ENCODE results near the gene NT5M. TPM values are rescaled to one million over a fixed set of nuclear protein-coding genes. Genes with fewer than 3 reads are reported as not detected.

NT5M gene
- total and polyA plus RNA-seq, 9 of the 15 experiments (the other 6 are each of a cell fraction or from before 2014, with no cell fraction given) = 0.24 to 10.1 (median 3.4) TPM

- TF ChIP-seq NCOA4 (IDR thresholded peaks at IDR 0.05; ENCODE audit: partially characterized antibody) = no peak
- TF ChIP-seq THRB (CRISPR knock-in tag; conservative IDR thresholded peaks at IDR 0.05) = no peak
- no peak for TF ChIP-seq DACH1 (IDR thresholded peaks at IDR 0.05; ENCODE audit: partially characterized antibody)
Measured at GRCh38 chr17:17347956-17348871, 45.0 kb downstream of the NT5M start (continued).

- CTCF ChIA-PET (ENCODE audit: low intra/inter-chr PET ratio) = no interaction called here
- no peak for TF ChIP-seq ELF2 (CRISPR knock-in tag; IDR thresholded peaks at IDR 0.05)
- no peak for TF ChIP-seq FOXP4 (CRISPR knock-in tag; IDR thresholded peaks at IDR 0.05; ENCODE audit: borderline replicate concordance)
- TF ChIP-seq CEBPB (tag; IDR thresholded peaks at IDR 0.05) = peak; percentile 79
- TF ChIP-seq ZNF165 (CRISPR knock-in tag; IDR thresholded peaks at IDR 0.05; ENCODE audit: borderline replicate concordance) = no peak
- TF ChIP-seq CEBPG (CRISPR knock-in tag; IDR thresholded peaks at IDR 0.05) = peak; percentile 54; the same call in 1 of the 2 replicates
- TF ChIP-seq CEBPG (tag; conservative IDR thresholded peaks at IDR 0.05 in 1 of 2, IDR thresholded peaks at IDR 0.05 in 1 of 2) = peak; percentile 14 to 21; a peak in 1 of 4 replicates
Measured at GRCh38 chr17:17348872-17349723, 45.9 kb downstream of the NT5M start.

More at GRCh38 chr17:17348872-17349723, 45.9 kb downstream of the NT5M start:
- H3K4me1 ChIP-seq (replicated peaks in 1 of 2; ENCODE audit: control insufficient read depth in 2 of 2, insufficient read depth in 2 of 2, low read length in 2 of 2) = peaks cover 7 to 41% of the 10 kb centered on the region in 2 experiments; a peak in 4 of 5 replicates
- POLR2A ChIA-PET = interaction anchor here (0.7 to 0.8 kb wide), 2 partner anchors 45 to 125 kb away, joined by 3 to 4 read pairs; no protein-coding TSS in a partner anchor
- ATAC-seq (no peak), DNase-seq (ENCODE audit: extremely low read depth in 1 of 4, low spot score in 3 of 4) (no peak), FAIRE-seq (no peak)
- no peaks in the 10 kb centered on the region for H3K79me2 ChIP-seq (ENCODE audit: control insufficient read depth, insufficient read depth, low read length)
- in situ Hi-C loops (cut with MboI) = no loop called here
- no peaks in the 10 kb centered on the region for H3K9me3 ChIP-seq (replicated peaks; ENCODE audit: control insufficient read depth, insufficient read depth, low read depth, low read length)
- no peaks in the 10 kb centered on the region for H3K36me3 ChIP-seq (ENCODE audit: control insufficient read depth, insufficient read depth, low read length)
- BruUV-seq (replicated peaks) = no TSS peak
- intact Hi-C loops (cut with micrococcal nuclease) = no loop called here
- H3K9me1 ChIP-seq (ENCODE audit: control insufficient read depth, insufficient read depth, low read length) = no peaks in the 10 kb centered on the region
- no peaks in the 10 kb centered on the region for H4K20me1 ChIP-seq (replicated peaks; ENCODE audit: control insufficient read depth, insufficient read depth, low read length)
- WGBS (ENCODE audit: insufficient coverage, low coverage, missing lambda C conversion rate) = 39% methylated on average over 7 of the region's 11 CpGs
- no peak overlapping the region for H3K4me2 ChIP-seq (ENCODE audit: insufficient read depth, low read length)
- H2AFZ ChIP-seq (ENCODE audit: low read depth, low read length) = no peak overlapping the region
- no peak overlapping the region for H3K4me3 ChIP-seq
- H3K27me3 ChIP-seq (ENCODE audit: control insufficient read depth in 2 of 2, insufficient read depth in 2 of 2, low read length in 2 of 2) = no peaks in the 10 kb centered on the region
- H3K9ac ChIP-seq (ENCODE audit: insufficient read depth in 1 of 2, low read depth in 2 of 2, low read length in 2 of 2) = no peak overlapping the region; a peak in 1 of 4 replicates
- H3K27ac ChIP-seq (ENCODE audit: extremely low read depth, low read depth, low read length) = no peak overlapping the region

All from K562 (cell line).